B cell (primary cell): ENCODE results near the gene WBP11. TPM values are rescaled to one million over a fixed set of nuclear protein-coding genes. Genes with fewer than 3 reads are reported as not detected.

ENCODE experiments used
- ATAC-seq: fragments of 200-7000 bp; cut with Tn5 transposase; one replicate; pipeline ENCODE4 v1.10.0; 2021; ENCODE audit warnings: low read depth, mild to moderate bottlenecking, moderate number of reproducible peaks, moderate library complexity
- CTCF ChIA-PET: fragments of 350-600 bp; sonication (Branson Sonifier 250); formaldehyde crosslinking; loops from one replicate; lab custom pipeline; 2021; ENCODE audit warnings: antibody characterized with exemption, inconsistent platforms; lab: Charles Lee
- POLR2A ChIA-PET: fragments of 350-600 bp; sonication (Branson Sonifier 250); formaldehyde crosslinking; loops from one replicate; lab custom pipeline; 2021; ENCODE audit warnings: antibody characterized with exemption; lab: Charles Lee
- DNase-seq: peaks from one replicate; pipeline ENCODE4 v3.0.0; 2013
- H2AFZ ChIP-seq: 2 replicates; pipeline ENCODE4 v1.6.1; 2012; ENCODE audit warnings: mild to moderate bottlenecking, low read depth, low read length; ENCODE audit not compliant: insufficient read depth, poor library complexity, severe bottlenecking
- H3K27ac ChIP-seq, 2 donors: 1 replicate in 1 of 2; 2 replicates in 1 of 2; pipeline ENCODE4 v1.5.1; 2012 to 2013; ENCODE audit warnings: low read length in 2 of 2, mild to moderate bottlenecking in 2 of 2, moderate library complexity in 1 of 2
- H3K27me3 ChIP-seq, 4 experiments: fragments of 200-600 bp in 1 of 4; sonication (generic) in 1 of 4; replicated peaks in 1 of 4; 1 replicate in 2 of 4; 2 replicates in 2 of 4; pipeline versions ENCODE4 v1.6.1 to v1.7.0; 2013 to 2016; ENCODE audit warnings: low read length in 3 of 4, mild to moderate bottlenecking in 2 of 4, mixed read lengths in 1 of 4, moderate library complexity in 1 of 4; ENCODE audit not compliant: insufficient read depth in 4 of 4, control insufficient read depth in 3 of 4; ENCODE audit errors: control extremely low read depth in 1 of 4
- H3K36me3 ChIP-seq, 2 experiments: replicated peaks in 1 of 2; 1 replicate in 1 of 2; 2 replicates in 1 of 2; pipeline versions ENCODE4 v1.6.1 to v1.7.1; 2013; ENCODE audit warnings: low read length in 1 of 2; ENCODE audit not compliant: insufficient read depth in 2 of 2, control insufficient read depth in 1 of 2; ENCODE audit errors: control extremely low read depth in 1 of 2, extremely low read depth in 1 of 2
- H3K4me1 ChIP-seq, 2 donors: fragments of 200-600 bp in 1 of 2; sonication (generic) in 1 of 2; 1 replicate in 1 of 2; 2 replicates in 1 of 2; pipeline versions ENCODE4 v1.5.1 to v1.6.1; 2013 to 2017; ENCODE audit warnings: low read length in 2 of 2; ENCODE audit not compliant: control insufficient read depth in 2 of 2, insufficient read depth in 2 of 2
- H3K4me2 ChIP-seq: replicated peaks from 2 replicates; pipeline ENCODE3; 2012; ENCODE audit warnings: mild to moderate bottlenecking, low read depth, low read length; ENCODE audit not compliant: poor library complexity, severe bottlenecking
- H3K4me3 ChIP-seq, 5 experiments: fragments of 200-600 bp in 1 of 5; sonication (generic) in 1 of 5; 1 replicate in 3 of 5; 2 replicates in 2 of 5; pipeline versions ENCODE4 v1.5.1 to v1.7.0; 2011 to 2016; ENCODE audit warnings: low read length in 4 of 5, mild to moderate bottlenecking in 4 of 5, low read depth in 2 of 5, control low read depth in 1 of 5, moderate library complexity in 1 of 5; ENCODE audit not compliant: insufficient read depth in 1 of 5; ENCODE audit errors: control extremely low read depth in 1 of 5, extremely low read depth in 1 of 5
- H3K79me2 ChIP-seq: fragments of 200-600 bp; sonication (generic); one replicate; pipeline ENCODE4 v1.6.0; 2016; ENCODE audit warnings: low read length; ENCODE audit not compliant: control insufficient read depth, insufficient read depth
- H3K9ac ChIP-seq: fragments of 200-600 bp; sonication (generic); 2 replicates; pipeline ENCODE4 v1.6.1; 2017; ENCODE audit warnings: mild to moderate bottlenecking, low read length, moderate library complexity
- H3K9me3 ChIP-seq, 3 donors: one replicate each; pipeline versions ENCODE4 v1.6.1 to v1.7.1; 2013; ENCODE audit warnings: low read length in 2 of 3; ENCODE audit not compliant: control insufficient read depth in 2 of 3, insufficient read depth in 1 of 3; ENCODE audit errors: control extremely low read depth in 1 of 3
- H4K20me1 ChIP-seq: 2 replicates; pipeline ENCODE4 v1.6.0; 2012; ENCODE audit warnings: mild to moderate bottlenecking, low read length; ENCODE audit not compliant: insufficient read depth, control insufficient read depth, poor library complexity, severe bottlenecking
- H3K27ac Mint-ChIP-seq: one replicate; pipeline ENCODE4 v1.8.0; 2021; ENCODE audit warnings: mixed read lengths
- H3K27me3 Mint-ChIP-seq: one replicate; pipeline ENCODE4 v1.8.0; 2021; ENCODE audit warnings: mixed read lengths
- H3K4me1 Mint-ChIP-seq: one replicate; pipeline ENCODE4 v1.8.0; 2021; ENCODE audit warnings: mixed read lengths
- H3K4me3 Mint-ChIP-seq: one replicate; pipeline ENCODE4 v1.8.0; 2021; ENCODE audit warnings: mixed read lengths
- H3K9me3 Mint-ChIP-seq: one replicate; pipeline ENCODE4 v1.8.0; 2022; ENCODE audit warnings: mixed read lengths; ENCODE audit not compliant: insufficient read depth
- CTCF ChIP-seq: fragments of 200-600 bp; IDR thresholded peaks from one replicate; pipeline ENCODE4 v1.8.0; 2022; ENCODE audit warnings: antibody characterized with exemption, mild to moderate bottlenecking
- EZH2 ChIP-seq: IDR thresholded peaks from 2 replicates; pipeline ENCODE4 v1.6.1; 2012; ENCODE audit warnings: borderline replicate concordance, low read depth, mild to moderate bottlenecking, moderate library complexity, low read length; ENCODE audit not compliant: insufficient read depth, poor library complexity, severe bottlenecking
- WGBS: methylation state at CpG from one replicate; pipeline ENCODE4 v1.1.5; 2013; ENCODE audit warnings: missing lambda C conversion rate; ENCODE audit not compliant: insufficient coverage; 5-methylcytosine and 5-hydroxymethylcytosine counted together
- intact Hi-C: fragments of 100-400 bp; cut with micrococcal nuclease; formaldehyde crosslinking; loops from one replicate; pipeline ENCODE4 v1.10.0; 2022
- polyA plus RNA-seq: library from polyadenylated mRNA; depleted of rRNA; stranded (reverse); fragments of >200 nt; gene quantifications from 2 replicates; pipeline ENCODE4 v1.2.3, GENCODE V29; 2012
- total RNA-seq, 2 donors: library from RNA; stranded (reverse); fragments of 120-200 nt in 1 of 2; gene quantifications; 1 replicate in 1 of 2; 2 replicates in 1 of 2; pipeline versions ENCODE4 v1.2.3 to v1.2.4, GENCODE V29; 2013 to 2022

The WBP11 gene
- total and polyA plus RNA-seq, 2 donors (not counting 1 experiment from before 2014, with no cell fraction given): 13.6 to 84.7 TPM

- ChIA-PET CTCF (interaction anchor here (0.9 to 3.6 kb wide), 4 partner anchors 11 to 411 kb away, joined by 3 to 30 read pairs (median 8); partner anchors contain the start of gene RERG), POLR2A (no interaction called here)
- peaks cover 9 to 16% of the 10 kb centered on the region in 2 donors for H3K4me1 ChIP-seq
- ATAC-seq (no peak), DNase-seq (no peak)
- Mint-ChIP-seq H3K4me1 (peaks cover 13% of the 10 kb centered on the region), H3K9me3 (no peaks in the 10 kb centered on the region), H3K4me3 (peak overlapping the region; percentile 68), H3K27me3 (no peaks in the 10 kb centered on the region), H3K27ac (peak overlapping the region; percentile 50)
- H3K9ac ChIP-seq: peak overlapping the region; percentile 13
- no peaks in the 10 kb centered on the region for H3K27me3 ChIP-seq
- no peak overlapping the region for H2AFZ ChIP-seq
- peaks cover 25% of the 10 kb centered on the region for H3K79me2 ChIP-seq
- H3K27ac ChIP-seq: no peak overlapping the region
- no peaks in the 10 kb centered on the region for H4K20me1 ChIP-seq
- no peak for TF ChIP-seq CTCF
- no peak for TF ChIP-seq EZH2
- H3K4me2 ChIP-seq: peak overlapping the region; percentile 39
- intact Hi-C loops: no loop called here
- no peaks in the 10 kb centered on the region for H3K36me3 ChIP-seq
- no peak overlapping the region for H3K4me3 ChIP-seq
- WGBS: 100% methylated on average over 2 of the region's 5 CpGs
- H3K9me3 ChIP-seq: no peaks in the 10 kb centered on the region
Observed at GRCh38 chr12:14810167-14810952, 7.1 kb upstream of the WBP11 start.

- H3K27me3 Mint-ChIP-seq: no peaks in the 10 kb centered on the region
- ChIA-PET CTCF (interaction anchor here (1.2 to 3.1 kb wide), 3 partner anchors 22 to 188 kb away, joined by 3 to 19 read pairs (median 7); a partner anchor contains a TSS), POLR2A (interaction anchor here (0.6 to 3.3 kb wide), 5 partner anchors 23 to 550 kb away, joined by 3 to 41 read pairs (median 5); a partner anchor contains a TSS)
- WGBS: 0% methylated on average over 2 of the region's 12 CpGs
- peak overlapping the region; percentile 81 for H3K4me2 ChIP-seq
- ATAC-seq (peak; percentile 1), DNase-seq (no peak)
- H3K9me3 Mint-ChIP-seq: no peaks in the 10 kb centered on the region
- intact Hi-C loops: loop anchor here (1.0 kb wide), 4 partner anchors 29 to 564 kb away; partner anchors contain the start of gene ARHGDIB
- peak overlapping the region; percentile 98 for H3K27ac ChIP-seq
- H3K4me3 ChIP-seq: peak overlapping the region; percentile 89 to 99 (median 93)
- no peaks in the 10 kb centered on the region for H3K9me3 ChIP-seq
- H4K20me1 ChIP-seq: no peaks in the 10 kb centered on the region
- H2AFZ ChIP-seq: peak overlapping the region; percentile 93
- H3K36me3 ChIP-seq: peaks cover 7 to 16% of the 10 kb centered on the region in 2 experiments
- H3K27ac Mint-ChIP-seq: no peak overlapping the region
- no peaks in the 10 kb centered on the region for H3K27me3 ChIP-seq
- H3K4me1 Mint-ChIP-seq: peaks cover 11% of the 10 kb centered on the region
- TF ChIP-seq EZH2 (no peak), CTCF (no peak)
- peak overlapping the region; percentile 98 for H3K9ac ChIP-seq
- no peak overlapping the region for H3K4me3 Mint-ChIP-seq
- peaks cover 13 to 17% of the 10 kb centered on the region in 2 donors for H3K4me1 ChIP-seq
- peaks cover 65% of the 10 kb centered on the region for H3K79me2 ChIP-seq
Observed at GRCh38 chr12:14803830-14804160, 517 bp upstream of the WBP11 start.
